ENCODE data around the gene UBE2D3.

- TF ChIP-seq YY1 (IDR thresholded peaks at IDR 0.05; ENCODE audit: insufficient read depth, insufficient read length) (no peak), ZNF274 (IDR thresholded peaks at IDR 0.05; ENCODE audit: low read depth, low read length) (no peak), SUZ12 (IDR thresholded peaks at IDR 0.05; ENCODE audit: extremely low read depth, insufficient read depth, insufficient read length) (no peak)
These were observed 33.4 kb upstream of the UBE2D3 start for GRCh38 chr4:102860611-102861324.

All from NT2/D1 (cell line).